ENCODE data around the gene YEATS2.

- no peak for TF ChIP-seq CTCF (conservative IDR thresholded peaks at IDR 0.05; ENCODE audit: low read depth, low read length)
- no peak for TF ChIP-seq EZH2 (IDR thresholded peaks at IDR 0.05; ENCODE audit: low read length, unreplicated experiment)
- TF ChIP-seq EZH2phosphoT487 (IDR thresholded peaks at IDR 0.05; ENCODE audit: borderline replicate concordance, low read length) = no peak
These were observed 100.4 kb downstream of the YEATS2 start for GRCh38 chr3:183797996-183798395.

Data from PC-3 (cell line).